Heart left ventricle (tissue), 16 donors: ENCODE results near the gene ASXL1. TPM values are rescaled to one million over a fixed set of nuclear protein-coding genes. Genes with fewer than 3 reads are reported as not detected.

Experiments used
- ATAC-seq, 4 donors: fragments of 200-7000 bp; cut with Tn5 transposase; one replicate each; pipeline ENCODE4 v1.9.1; 2020 to 2022; ENCODE audit warnings: moderate library complexity in 4 of 4, mild to moderate bottlenecking in 3 of 4, moderate number of reproducible peaks in 1 of 4
- DNase-seq, 5 donors: peaks; one replicate each; pipeline ENCODE4 v3.0.0-alpha.2; 2020
- H3K27ac ChIP-seq, 12 donors: fragments of 200-600 bp; sonication (generic) in 4 of 12; one replicate each; pipeline versions ENCODE4 v1.5.0 to v1.8.0; 2016 to 2022; ENCODE audit warnings: mild to moderate bottlenecking in 2 of 12
- H3K27me3 ChIP-seq, 9 donors: fragments of 200-600 bp; sonication (generic) in 2 of 9; one replicate each; pipeline versions ENCODE4 v1.5.1 to v1.8.0; 2016 to 2022; ENCODE audit warnings: mild to moderate bottlenecking in 3 of 9
- H3K36me3 ChIP-seq, 9 donors: fragments of 200-600 bp; sonication (generic) in 2 of 9; one replicate each; pipeline versions ENCODE4 v1.5.0 to v1.8.0; 2018 to 2022; ENCODE audit warnings: mild to moderate bottlenecking in 2 of 9
- H3K4me1 ChIP-seq, 12 donors: fragments of 200-600 bp; sonication (generic) in 4 of 12; one replicate each; pipeline versions ENCODE4 v1.5.0 to v1.8.0; 2016 to 2022; ENCODE audit warnings: mild to moderate bottlenecking in 3 of 12
- H3K4me3 ChIP-seq, 12 donors: fragments of 200-600 bp; sonication (generic) in 4 of 12; one replicate each; pipeline versions ENCODE4 v1.5.0 to v1.8.0; 2017 to 2022; ENCODE audit warnings: mild to moderate bottlenecking in 9 of 12, moderate library complexity in 4 of 12
- H3K9me3 ChIP-seq, 12 donors: fragments of 200-600 bp; sonication (generic) in 4 of 12; one replicate each; pipeline versions ENCODE4 v1.5.0 to v1.8.0; 2016 to 2022; ENCODE audit warnings: mild to moderate bottlenecking in 1 of 12
- POLR2A ChIP-seq, 2 donors: fragments of 450-650 bp; IDR thresholded peaks; one replicate each; pipeline ENCODE4 v1.6.1; 2017; ENCODE audit warnings: antibody characterized with exemption in 2 of 2, mild to moderate bottlenecking in 2 of 2, moderate library complexity in 2 of 2
- WGBS, 4 donors: extraction: QIAGEN DNeasy Blood & Tissue Kit in 2 of 4; methylation state at CpG; one replicate each; pipeline versions ENCODE4 v1.1.5 to v1.1.7; 2013 to 2018; 5-methylcytosine and 5-hydroxymethylcytosine counted together
- intact Hi-C, 10 donors: fragments of 100-400 bp; cut with DNase I; formaldehyde crosslinking; loops; one replicate each; pipeline versions ENCODE4 v1.11.1 to v1.14.2; 2022
- polyA plus RNA-seq, 2 donors: library from polyadenylated mRNA; stranded (reverse); fragments of 200-250 nt; gene quantifications; one replicate each; pipeline ENCODE4 v1.2.3, GENCODE V29; 2013
- total RNA-seq, 9 donors: library from RNA; depleted of rRNA in 2 of 9; stranded (reverse); fragments of >200 nt in 2 of 9; fragmentation: NEBNext Ultra II Directional in 3 of 9; extraction: Animal tissue kit (Norgen Biotek cat#: 25700) in 3 of 9; gene quantifications; one replicate each; pipeline versions ENCODE4 v1.1.0 to v1.2.4, GENCODE V29; 2016 to 2023
- TF ChIP-seq, protein P1 (sequence below), 12 donors: fragments of 200-600 bp; sonication (generic) in 4 of 12; IDR thresholded peaks; one replicate each; pipeline versions ENCODE4 v1.5.0 to v1.8.0; 2018 to 2022; ENCODE audit warnings: antibody characterized with exemption in 12 of 12, mild to moderate bottlenecking in 5 of 12
- donor health status: ischemic (EF 13 %, LVEDD 7.1; RV severe dilation, severe dysfunction).
- donor health status: healthy with polysubstance abuse.
- donor health status: DM: no; HTN: yes; CAD: no.
- donor health status: DM: no; HTN: no; CAD: no.
- donor health status: ischemic (EF 25% LVEDD 6.9; RV normal size, moderate dysfunction).
- donor health status: ischemic (EF 25% LVEDD 5.7; RV mildly dilated, moderate dysfunction).
- donor health status: healthy.
- donor health status: DM: yes; HTN: yes; CAD: no.
- donor health status: ischemic (EF 35%, LVEDD 5.7; RV mildly dilated, moderate dysfunction).
- donor health status: nonischemic (EF 11% LVEDD 7.7; RV severe dilation, severe dysfunction).
- donor health status: DM: yes; HTN: yes; CAD: no.
- donor health status: PGD.
- donor health status: ischemic (EF 29% LVEDD 5.4; RV normal size, mild dysfunction).
- donor health status: nonischemic (EF 23%, LVEDD 6.1; RV moderate dilation, normal function).

Gene ASXL1
- total and polyA plus RNA-seq, 11 donors: 15.1 to 50.1 (median 26.5) TPM

DNA sequence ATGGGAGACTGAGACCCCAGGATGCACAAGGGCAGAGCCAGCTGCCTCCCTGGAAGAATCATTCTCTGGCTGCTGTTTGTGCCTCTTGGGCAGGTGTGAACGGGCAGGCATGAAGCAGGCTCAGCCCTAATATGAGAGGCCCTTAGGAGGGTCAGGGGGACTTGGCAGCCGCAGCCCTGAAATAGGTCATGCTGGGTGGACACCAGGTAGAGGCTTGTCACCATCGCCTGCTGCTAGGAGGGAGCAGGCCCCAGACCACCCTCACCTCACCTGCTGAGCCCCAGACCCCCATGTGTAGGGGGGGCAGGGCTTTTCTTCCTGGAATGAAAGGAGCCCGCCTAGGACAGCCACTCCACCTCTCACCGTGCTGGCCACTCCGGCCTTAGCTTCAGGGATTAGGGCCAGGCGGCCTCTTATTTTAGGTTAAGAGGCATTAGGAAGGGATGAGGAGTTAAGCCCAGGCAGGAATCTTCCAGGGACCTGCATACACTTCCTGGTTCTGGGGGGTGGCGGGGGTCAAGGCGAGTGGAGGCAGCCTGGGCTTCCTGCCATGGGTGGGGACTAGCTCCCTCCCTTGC lies 92.4 kb downstream of the ASXL1 start:
- Histone ChIP-seq H3K9me3 (no peaks in the 10 kb centered on the region), H3K36me3 (peaks cover 0 to 64% (median 39%) of the 10 kb centered on the region in 9 donors), H3K27ac (peak overlapping the region in 5 of 12 donors; percentile 9 to 34 (median 23)), H3K4me3 (no peak overlapping the region), H3K4me1 (peaks cover 0 to 58% (median 38%) of the 10 kb centered on the region in 12 donors), H3K27me3 (no peaks in the 10 kb centered on the region)
- intact Hi-C loops: loop anchor here in 4 of 10 donors (10.0 kb wide), 2 partner anchors 116 to 616 kb away; no protein-coding TSS in a partner anchor
- ATAC-seq: no peak
- DNase-seq: peak in 1 of 5 donors; percentile 46
- WGBS, 4 donors: 72 to 85% (median 78%) methylated on average over 6 to 9 of the region's 9 CpGs
- TF ChIP-seq POLR2A (IDR thresholded peaks at IDR 0.05): no peak
- TF ChIP-seq, protein P1, sequence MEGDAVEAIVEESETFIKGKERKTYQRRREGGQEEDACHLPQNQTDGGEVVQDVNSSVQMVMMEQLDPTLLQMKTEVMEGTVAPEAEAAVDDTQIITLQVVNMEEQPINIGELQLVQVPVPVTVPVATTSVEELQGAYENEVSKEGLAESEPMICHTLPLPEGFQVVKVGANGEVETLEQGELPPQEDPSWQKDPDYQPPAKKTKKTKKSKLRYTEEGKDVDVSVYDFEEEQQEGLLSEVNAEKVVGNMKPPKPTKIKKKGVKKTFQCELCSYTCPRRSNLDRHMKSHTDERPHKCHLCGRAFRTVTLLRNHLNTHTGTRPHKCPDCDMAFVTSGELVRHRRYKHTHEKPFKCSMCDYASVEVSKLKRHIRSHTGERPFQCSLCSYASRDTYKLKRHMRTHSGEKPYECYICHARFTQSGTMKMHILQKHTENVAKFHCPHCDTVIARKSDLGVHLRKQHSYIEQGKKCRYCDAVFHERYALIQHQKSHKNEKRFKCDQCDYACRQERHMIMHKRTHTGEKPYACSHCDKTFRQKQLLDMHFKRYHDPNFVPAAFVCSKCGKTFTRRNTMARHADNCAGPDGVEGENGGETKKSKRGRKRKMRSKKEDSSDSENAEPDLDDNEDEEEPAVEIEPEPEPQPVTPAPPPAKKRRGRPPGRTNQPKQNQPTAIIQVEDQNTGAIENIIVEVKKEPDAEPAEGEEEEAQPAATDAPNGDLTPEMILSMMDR (IDR thresholded peaks at IDR 0.05): no peak

DNA sequence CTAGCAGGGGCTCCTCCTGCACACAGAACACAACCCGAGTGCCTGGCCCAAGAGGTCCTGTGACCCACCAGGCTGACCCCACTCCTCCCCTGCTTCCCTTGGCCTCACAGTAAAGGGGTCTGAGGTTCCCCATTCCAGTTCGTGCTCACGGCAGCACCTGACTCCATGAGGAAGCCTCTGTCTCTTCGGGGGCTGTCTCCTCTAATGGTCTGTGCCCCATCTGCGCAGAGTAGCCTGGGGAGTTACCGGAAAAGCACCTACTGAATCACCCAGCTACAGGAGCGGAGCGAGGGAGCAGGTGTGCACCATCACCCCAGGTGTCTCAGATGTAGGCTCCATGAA lies 93.2 kb downstream of the ASXL1 start:
- Histone ChIP-seq H3K9me3 (no peaks in the 10 kb centered on the region), H3K27me3 (no peaks in the 10 kb centered on the region), H3K4me1 (peaks cover 0 to 52% (median 35%) of the 10 kb centered on the region in 12 donors), H3K36me3 (peaks cover 0 to 62% (median 35%) of the 10 kb centered on the region in 9 donors), H3K4me3 (no peak overlapping the region), H3K27ac (no peak overlapping the region)
- no peak for ATAC-seq
- intact Hi-C loops: loop anchor here in 4 of 10 donors (10.0 kb wide), 2 partner anchors 117 to 617 kb away; no protein-coding TSS in a partner anchor
- 90 to 95% (median 90%) methylated on average over 7 to 8 of the region's 8 CpGs for WGBS, 4 donors
- DNase-seq: peak in 1 of 5 donors; percentile 49
- TF ChIP-seq, protein P1 (IDR thresholded peaks at IDR 0.05): no peak
- no peak for TF ChIP-seq POLR2A (IDR thresholded peaks at IDR 0.05)

DNA sequence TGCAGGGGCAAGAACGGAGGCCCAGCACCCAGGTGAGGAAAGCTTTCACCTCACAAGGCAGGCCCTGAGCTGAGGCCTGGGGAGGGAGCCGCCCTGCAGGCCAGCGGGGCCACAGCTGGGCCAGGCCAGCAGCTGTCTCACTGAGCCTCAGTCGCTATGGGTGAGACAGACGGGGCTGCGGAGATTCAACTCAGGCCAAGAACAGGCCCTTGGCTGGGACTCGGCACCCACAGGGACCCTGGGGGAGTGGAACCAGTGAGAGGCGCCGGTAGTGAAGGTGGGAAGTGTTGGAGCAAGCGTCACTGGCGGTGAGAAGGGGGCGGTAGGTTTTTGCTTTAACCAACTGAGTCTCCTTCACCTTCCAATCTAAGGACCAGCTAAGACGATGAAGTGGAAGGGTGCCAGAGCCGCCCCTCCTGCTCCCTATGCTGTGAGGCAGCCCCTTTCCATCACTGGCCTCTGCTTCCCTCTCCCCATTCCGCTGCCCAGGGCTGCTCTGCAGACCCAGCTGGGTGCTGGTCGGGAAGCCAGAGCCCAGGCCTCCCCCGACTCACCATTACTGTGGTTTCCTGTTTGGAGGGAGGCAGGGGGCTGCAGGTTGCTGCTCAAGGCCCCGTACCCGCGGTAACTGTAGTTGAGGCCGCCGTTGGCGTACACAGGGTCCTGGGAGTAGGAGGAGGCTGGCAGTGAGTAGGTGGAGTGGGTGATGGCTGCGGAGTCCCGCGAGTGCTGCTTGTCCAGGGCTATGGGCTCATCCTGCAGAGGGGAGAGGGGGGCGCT lies 93.7 kb downstream of the ASXL1 start:
- Histone ChIP-seq H3K27ac (no peak overlapping the region), H3K4me1 (peaks cover 0 to 56% (median 37%) of the 10 kb centered on the region in 12 donors), H3K9me3 (no peaks in the 10 kb centered on the region), H3K4me3 (no peak overlapping the region), H3K36me3 (peaks cover 0 to 58% (median 31%) of the 10 kb centered on the region in 9 donors), H3K27me3 (no peaks in the 10 kb centered on the region)
- no peak for ATAC-seq
- peak in 1 of 5 donors; percentile 40 for DNase-seq
- intact Hi-C loops: loop anchor here in 4 of 10 donors (10.0 kb wide), 2 partner anchors 117 to 617 kb away; no protein-coding TSS in a partner anchor
- TF ChIP-seq, protein P1 (IDR thresholded peaks at IDR 0.05): no peak
- no peak for TF ChIP-seq POLR2A (IDR thresholded peaks at IDR 0.05)
- WGBS, 4 donors: 84 to 85% (median 85%) methylated on average over 26 to 27 of the region's 27 CpGs
